SU-DHL-6 (cell line): Measurements from ENCODE around the gene PRDM12.

ENCODE experiments used
- CTCF ChIP-seq: fragments of 200-600 bp; sonication (generic); IDR thresholded peaks from one replicate; pipeline ENCODE4 v1.5.1; 2017; ENCODE audit warnings: antibody characterized with exemption, mild to moderate bottlenecking, low read length, moderate library complexity; ENCODE audit not compliant: insufficient read depth, poor library complexity, severe bottlenecking
- EZH2phosphoT487 ChIP-seq: fragments of 200-600 bp; sonication (generic), shearing (Covaris generic); conservative IDR thresholded peaks from 2 replicates; pipeline ENCODE4 v1.6.1; 2018; ENCODE audit warnings: mild to moderate bottlenecking, antibody characterized with exemption, low read length, moderate library complexity, mixed read lengths

- no peak for TF ChIP-seq CTCF
- no peak for TF ChIP-seq EZH2phosphoT487
Measured at GRCh38 chr9:130688072-130688471, 23.7 kb downstream of the PRDM12 start.
